GM21360 (cell line): ENCODE data around the gene DUSP14.

ENCODE experiments used
- ATAC-seq: cut with Tn5 transposase; IDR thresholded peaks from one replicate; pipeline ENCODE4 v1.9.1; 2021; ENCODE audit warnings: mild to moderate bottlenecking, moderate library complexity; ENCODE audit not compliant: unreplicated experiment

DUSP14 gene

DNA sequence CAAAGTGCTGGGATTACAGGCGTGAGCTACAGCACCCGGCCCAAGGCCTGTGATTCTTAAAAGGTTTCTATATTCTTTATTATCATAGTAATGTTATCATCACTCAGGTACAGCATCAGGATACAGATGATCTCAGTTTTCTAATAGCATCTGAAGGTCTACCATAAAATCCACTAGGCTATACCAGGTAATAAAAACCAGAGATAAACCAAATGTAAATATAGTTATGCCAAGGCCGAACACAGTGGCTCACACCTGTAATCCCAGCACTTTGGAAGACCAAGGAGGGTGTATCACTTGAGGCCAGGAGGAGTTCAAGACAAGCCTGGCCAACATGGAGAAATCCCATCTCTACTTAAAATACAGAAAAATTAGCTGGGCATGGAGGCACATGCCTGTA, 65.7 kb downstream of the DUSP14 start:
- ATAC-seq: no peak

DNA sequence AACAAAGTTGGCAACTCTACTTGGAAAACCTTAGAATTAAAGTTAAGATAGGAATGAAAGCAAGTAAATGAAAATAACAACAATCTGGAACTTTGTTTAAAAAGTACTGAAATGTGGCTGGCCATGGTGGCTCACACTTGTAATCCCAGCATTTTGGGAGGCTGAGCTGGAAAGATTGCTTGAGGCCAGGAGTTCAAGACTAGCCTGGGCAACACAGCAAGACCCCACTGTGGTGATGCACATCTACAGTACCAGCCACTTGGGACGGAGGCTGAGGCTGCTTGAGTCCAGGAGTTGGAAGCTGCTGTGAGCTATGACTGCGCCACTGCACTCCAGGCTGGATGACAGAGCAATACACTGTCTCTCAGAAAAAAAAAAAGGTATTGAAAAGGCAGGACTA, 67.8 kb downstream of the DUSP14 start:
- no peak for ATAC-seq

DNA sequence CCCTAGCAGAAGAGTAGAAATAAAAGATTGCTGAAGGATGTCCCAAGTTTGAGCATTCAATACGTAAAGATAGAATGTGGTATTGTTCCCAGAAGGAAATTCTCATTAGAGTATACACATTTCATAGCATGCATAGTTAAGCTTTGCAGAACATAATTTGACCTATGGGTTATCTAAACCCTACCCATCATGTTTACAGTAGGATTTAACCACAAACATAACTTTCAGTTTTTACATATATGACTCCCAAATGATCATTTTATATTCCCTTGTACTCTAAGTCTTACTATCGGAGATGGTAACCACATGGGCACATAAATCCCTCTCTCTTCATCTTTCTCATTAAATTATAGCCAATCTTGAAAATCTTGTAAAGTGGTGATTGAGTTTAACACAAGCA, 68.6 kb downstream of the DUSP14 start:
- no peak for ATAC-seq

DNA sequence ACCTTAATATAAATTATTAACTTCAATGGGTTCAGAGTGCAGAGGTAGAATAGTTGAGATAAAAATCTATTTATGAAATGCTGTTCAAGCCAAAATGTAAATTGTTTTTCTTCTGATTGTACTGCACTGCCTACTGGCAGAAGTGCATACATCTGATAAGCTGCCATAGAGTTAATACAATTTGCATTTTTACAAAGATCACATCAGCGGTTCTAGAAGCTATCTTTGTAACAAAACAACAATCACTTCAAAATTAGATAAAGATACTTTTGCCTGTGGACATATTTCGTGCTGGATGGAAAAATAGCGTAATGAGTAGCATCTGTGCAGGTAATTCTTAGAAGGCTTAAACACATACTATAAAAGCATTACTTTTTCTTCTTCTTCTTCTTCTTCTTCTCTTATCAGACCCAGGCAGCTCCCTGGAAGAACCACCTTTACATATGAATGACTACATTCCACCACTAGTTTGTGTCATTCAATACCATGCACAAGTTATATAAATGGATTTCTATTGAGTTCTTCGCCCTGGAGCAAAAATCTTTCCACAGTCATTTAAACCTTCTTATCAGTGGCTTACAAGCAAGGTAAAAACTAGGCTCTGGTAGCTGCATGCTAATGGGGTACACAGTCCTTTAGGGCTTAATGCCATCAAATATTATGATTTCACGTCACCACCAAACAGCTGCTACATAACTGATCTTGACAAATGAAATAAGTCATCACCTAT, 72.5 kb downstream of the DUSP14 start:
- no peak for ATAC-seq
